Neural progenitor cell (in vitro differentiated cells): ENCODE data around the gene AURKAIP1. TPM values are rescaled to one million over a fixed set of nuclear protein-coding genes. Genes with fewer than 3 reads are reported as not detected.

Experiments used
- DNase-seq: peaks from one replicate; pipeline ENCODE4 v3.0.0-alpha.2; 2016; ENCODE audit warnings: low spot score
- H2AFZ ChIP-seq: fragments of 200-600 bp; sonication (generic); replicated peaks from 2 replicates; pipeline ENCODE4 v1.6.1; 2016; ENCODE audit warnings: antibody characterized with exemption
- H3F3A ChIP-seq: fragments of 200-600 bp; sonication (generic); 2 replicates; pipeline ENCODE4 v1.6.1; 2016; ENCODE audit warnings: antibody characterized with exemption, low read depth
- H3K27ac ChIP-seq: fragments of 200-600 bp; sonication (generic); 2 replicates; pipeline ENCODE4 v1.5.1; 2016; ENCODE audit warnings: mild to moderate bottlenecking
- H3K27me3 ChIP-seq: fragments of 200-600 bp; sonication (generic); 2 replicates; pipeline ENCODE4 v1.6.1; 2016; ENCODE audit warnings: mild to moderate bottlenecking, moderate library complexity
- H3K36me3 ChIP-seq: fragments of 200-600 bp; sonication (generic); 2 replicates; pipeline ENCODE4 v1.5.1; 2016
- H3K4me1 ChIP-seq: fragments of 200-600 bp; sonication (generic); 2 replicates; pipeline ENCODE4 v1.6.1; 2016; ENCODE audit warnings: mixed run types
- H3K4me2 ChIP-seq: fragments of 200-600 bp; sonication (generic); 2 replicates; pipeline ENCODE4 v1.6.1; 2016
- H3K4me3 ChIP-seq: fragments of 200-600 bp; sonication (generic); 2 replicates; pipeline ENCODE4 v1.5.1; 2016
- H3K79me2 ChIP-seq: fragments of 200-600 bp; sonication (generic); 2 replicates; pipeline ENCODE4 v1.6.1; 2016; ENCODE audit warnings: low read depth
- H3K9ac ChIP-seq: fragments of 200-600 bp; sonication (generic); 2 replicates; pipeline ENCODE4 v1.6.1; 2016
- H3K9me3 ChIP-seq: fragments of 200-600 bp; sonication (generic); 2 replicates; pipeline ENCODE4 v1.5.1; 2016; ENCODE audit warnings: low read depth
- H4K20me1 ChIP-seq: fragments of 200-600 bp; sonication (generic); 2 replicates; pipeline ENCODE4 v1.6.1; 2016; ENCODE audit warnings: low read depth
- H3K27ac Mint-ChIP-seq: 3 replicates; pipeline ENCODE4 v1.8.0; 2021; ENCODE audit warnings: mixed read lengths
- H3K27me3 Mint-ChIP-seq: 2 replicates; pipeline ENCODE4 v1.8.0; 2022; ENCODE audit warnings: low read depth, mild to moderate bottlenecking, inconsistent platforms, moderate library complexity, mixed read lengths; ENCODE audit not compliant: insufficient read depth
- H3K36me3 Mint-ChIP-seq: 3 replicates; pipeline ENCODE4 v1.8.0; 2021; ENCODE audit warnings: mixed read lengths
- H3K4me1 Mint-ChIP-seq: 3 replicates; pipeline ENCODE4 v1.8.0; 2021; ENCODE audit warnings: mixed read lengths
- H3K4me3 Mint-ChIP-seq: 3 replicates; pipeline ENCODE4 v1.8.0; 2021; ENCODE audit warnings: mild to moderate bottlenecking, moderate library complexity, mixed read lengths
- H3K9me3 Mint-ChIP-seq: 3 replicates; pipeline ENCODE4 v1.8.0; 2020; ENCODE audit warnings: mixed read lengths
- EZH2 ChIP-seq: fragments of 200-600 bp; sonication (generic); IDR thresholded peaks from 2 replicates; pipeline ENCODE4 v1.6.1; 2017; ENCODE audit warnings: antibody characterized with exemption, mild to moderate bottlenecking, moderate library complexity
- EZH2phosphoT487 ChIP-seq: fragments of 200-600 bp; sonication (generic); IDR thresholded peaks from 2 replicates; pipeline ENCODE4 v1.6.1; 2017; ENCODE audit warnings: antibody characterized with exemption
- total RNA-seq: library from RNA; depleted of rRNA; stranded (reverse); fragments of >200 nt; gene quantifications from 2 replicates; pipeline ENCODE4 v1.2.3, GENCODE V29; 2015; ENCODE audit warnings: low replicate concordance
- TF ChIP-seq, protein P1 (sequence below): fragments of 200-600 bp; sonication (generic); IDR thresholded peaks from 2 replicates; pipeline ENCODE4 v1.5.1; 2017; ENCODE audit warnings: antibody characterized with exemption, mild to moderate bottlenecking

The AURKAIP1 gene
- total RNA-seq, 1 donor from 2014 or later = 26.4 TPM

DNA sequence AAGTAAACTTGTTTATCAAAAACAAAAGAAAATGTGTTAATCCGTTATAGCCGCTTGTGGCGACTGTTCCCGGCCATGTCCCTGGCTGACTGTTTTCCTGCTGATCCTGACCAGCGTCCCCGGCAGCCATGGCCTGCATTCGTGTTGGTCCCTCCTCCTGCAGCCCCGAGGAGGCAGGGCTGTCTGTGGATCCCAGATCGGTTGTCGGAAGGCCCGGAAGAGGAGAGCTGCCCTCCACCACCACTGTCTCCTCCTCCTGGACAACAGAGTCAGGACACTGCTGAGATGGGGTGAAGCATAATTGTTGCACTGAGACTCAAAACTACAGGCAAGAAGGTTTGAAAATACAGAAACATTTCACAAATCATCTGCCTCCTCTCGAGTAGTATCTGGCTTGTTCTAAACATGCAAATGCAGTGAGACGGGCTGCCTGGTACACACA is 13.0 kb downstream of the AURKAIP1 start:
- peaks cover 3% of the 10 kb centered on the region for H3K27me3 ChIP-seq
- Mint-ChIP-seq H3K36me3 (no peaks in the 10 kb centered on the region), H3K4me1 (peaks cover 40% of the 10 kb centered on the region), H3K27me3 (peaks cover 11% of the 10 kb centered on the region), H3K9me3 (no peaks in the 10 kb centered on the region), H3K4me3 (no peak overlapping the region), H3K27ac (peak overlapping the region; percentile 82)
- H3K4me1 ChIP-seq = peaks cover 37% of the 10 kb centered on the region
- no peak overlapping the region for H3K4me3 ChIP-seq
- no peak overlapping the region for H3K27ac ChIP-seq
- DNase-seq = no peak
- H3K4me2 ChIP-seq = no peak overlapping the region
- no peak for TF ChIP-seq EZH2
- TF ChIP-seq, protein P1, sequence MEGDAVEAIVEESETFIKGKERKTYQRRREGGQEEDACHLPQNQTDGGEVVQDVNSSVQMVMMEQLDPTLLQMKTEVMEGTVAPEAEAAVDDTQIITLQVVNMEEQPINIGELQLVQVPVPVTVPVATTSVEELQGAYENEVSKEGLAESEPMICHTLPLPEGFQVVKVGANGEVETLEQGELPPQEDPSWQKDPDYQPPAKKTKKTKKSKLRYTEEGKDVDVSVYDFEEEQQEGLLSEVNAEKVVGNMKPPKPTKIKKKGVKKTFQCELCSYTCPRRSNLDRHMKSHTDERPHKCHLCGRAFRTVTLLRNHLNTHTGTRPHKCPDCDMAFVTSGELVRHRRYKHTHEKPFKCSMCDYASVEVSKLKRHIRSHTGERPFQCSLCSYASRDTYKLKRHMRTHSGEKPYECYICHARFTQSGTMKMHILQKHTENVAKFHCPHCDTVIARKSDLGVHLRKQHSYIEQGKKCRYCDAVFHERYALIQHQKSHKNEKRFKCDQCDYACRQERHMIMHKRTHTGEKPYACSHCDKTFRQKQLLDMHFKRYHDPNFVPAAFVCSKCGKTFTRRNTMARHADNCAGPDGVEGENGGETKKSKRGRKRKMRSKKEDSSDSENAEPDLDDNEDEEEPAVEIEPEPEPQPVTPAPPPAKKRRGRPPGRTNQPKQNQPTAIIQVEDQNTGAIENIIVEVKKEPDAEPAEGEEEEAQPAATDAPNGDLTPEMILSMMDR = no peak
- no peak for TF ChIP-seq EZH2phosphoT487
- peak overlapping the region; percentile 85 for H2AFZ ChIP-seq
- no peaks in the 10 kb centered on the region for H3K36me3 ChIP-seq
- H3F3A ChIP-seq = peaks cover 49% of the 10 kb centered on the region
- no peaks in the 10 kb centered on the region for H4K20me1 ChIP-seq
- H3K79me2 ChIP-seq = no peaks in the 10 kb centered on the region
- no peaks in the 10 kb centered on the region for H3K9me3 ChIP-seq
- no peak overlapping the region for H3K9ac ChIP-seq

DNA sequence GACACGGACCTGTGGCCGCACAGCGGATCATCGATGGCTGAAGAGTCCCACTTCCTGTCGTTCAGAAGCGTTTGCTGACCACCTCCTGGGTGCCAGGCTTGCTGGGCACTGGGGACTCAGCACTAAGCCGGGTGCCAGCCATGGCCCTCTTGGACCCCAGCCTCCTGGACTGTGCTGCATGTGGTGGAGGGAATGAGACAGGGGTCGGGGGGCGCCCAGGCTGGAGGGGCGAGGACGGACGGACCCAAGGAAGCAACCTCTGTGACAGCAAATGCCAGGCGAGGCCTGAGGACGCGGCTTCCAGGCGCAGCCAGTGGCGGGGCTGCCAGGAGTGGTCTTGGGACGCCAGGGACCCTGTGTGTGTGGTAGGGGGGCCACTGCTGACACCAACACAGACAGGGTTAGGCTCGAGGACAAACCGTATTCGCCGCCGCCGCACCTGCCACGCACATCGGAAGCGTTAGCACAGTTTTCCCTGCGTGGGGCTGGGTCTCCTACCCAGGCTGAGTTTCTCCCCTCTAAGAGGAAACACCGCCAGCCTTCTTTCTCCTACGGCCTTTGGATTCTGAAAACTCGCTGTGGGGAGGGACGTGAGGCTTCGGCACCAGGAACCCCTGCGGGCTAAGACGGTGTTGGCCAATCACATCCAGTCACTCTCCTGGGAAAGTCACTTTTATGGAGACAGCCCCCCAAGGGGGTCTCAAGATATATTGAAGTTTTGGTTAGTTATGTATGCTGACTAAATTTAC is 13.6 kb downstream of the AURKAIP1 start:
- DNase-seq = no peak
- H3K27me3 Mint-ChIP-seq = peaks cover 11% of the 10 kb centered on the region
- H3K27ac ChIP-seq = no peak overlapping the region
- no peaks in the 10 kb centered on the region for H3K9me3 Mint-ChIP-seq
- peaks cover 3% of the 10 kb centered on the region for H3K27me3 ChIP-seq
- peak overlapping the region; percentile 15 for H3K4me3 Mint-ChIP-seq
- no peak overlapping the region for H2AFZ ChIP-seq
- TF ChIP-seq EZH2phosphoT487 (no peak), EZH2 (no peak)
- TF ChIP-seq, protein P1 = no peak
- peaks cover 43% of the 10 kb centered on the region for H3K4me1 ChIP-seq
- H3F3A ChIP-seq = peaks cover 52% of the 10 kb centered on the region
- no peaks in the 10 kb centered on the region for H3K36me3 ChIP-seq
- H3K4me2 ChIP-seq = no peak overlapping the region
- H3K4me3 ChIP-seq = no peak overlapping the region
- no peaks in the 10 kb centered on the region for H3K36me3 Mint-ChIP-seq
- no peaks in the 10 kb centered on the region for H4K20me1 ChIP-seq
- H3K9me3 ChIP-seq = no peaks in the 10 kb centered on the region
- peak overlapping the region; percentile 58 for H3K27ac Mint-ChIP-seq
- no peak overlapping the region for H3K9ac ChIP-seq
- H3K79me2 ChIP-seq = no peaks in the 10 kb centered on the region
- H3K4me1 Mint-ChIP-seq = peaks cover 41% of the 10 kb centered on the region

DNA sequence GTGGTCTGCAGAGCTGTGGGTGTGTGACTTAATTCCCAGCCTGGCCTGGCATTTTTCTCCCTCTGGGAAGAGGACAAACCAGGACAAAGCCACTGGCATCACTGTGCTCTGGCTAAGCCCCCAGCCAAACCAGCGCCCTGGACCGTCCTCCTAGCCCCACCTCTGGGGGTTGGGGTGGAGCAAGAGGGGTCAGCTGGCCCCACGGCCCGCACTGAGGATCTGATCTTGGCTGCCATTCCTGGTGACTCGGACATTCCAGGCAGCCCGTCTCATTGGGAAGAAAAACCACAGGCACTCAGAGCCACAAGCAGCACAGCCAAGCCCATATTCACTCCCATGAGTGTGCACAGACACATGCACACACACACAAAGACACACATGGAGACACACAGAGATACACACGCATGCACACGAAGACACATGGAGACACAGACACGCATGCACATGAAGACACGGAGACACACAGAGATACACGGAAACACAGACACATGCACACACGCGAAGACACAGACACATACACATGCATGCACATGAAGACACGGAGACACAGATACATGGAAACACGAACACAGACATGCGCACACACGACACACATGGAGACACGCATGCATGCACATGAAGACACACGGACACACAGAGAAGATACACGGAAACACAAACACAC is 14.4 kb downstream of the AURKAIP1 start:
- peak; percentile 71 for DNase-seq

More for the DNA sequence above, 14.4 kb downstream of the AURKAIP1 start:
- H3K4me1 Mint-ChIP-seq = peaks cover 41% of the 10 kb centered on the region
- H3K4me3 ChIP-seq = no peak overlapping the region
- no peaks in the 10 kb centered on the region for H4K20me1 ChIP-seq
- H3K27me3 ChIP-seq = peaks cover 9% of the 10 kb centered on the region
- H3K27ac Mint-ChIP-seq = peak overlapping the region; percentile 58
- no peaks in the 10 kb centered on the region for H3K36me3 Mint-ChIP-seq
- H3K9ac ChIP-seq = no peak overlapping the region
- peaks cover 11% of the 10 kb centered on the region for H3K27me3 Mint-ChIP-seq
- H2AFZ ChIP-seq = no peak overlapping the region
- H3K36me3 ChIP-seq = no peaks in the 10 kb centered on the region
- H3K9me3 Mint-ChIP-seq = no peaks in the 10 kb centered on the region
- H3K79me2 ChIP-seq = no peaks in the 10 kb centered on the region
- TF ChIP-seq EZH2phosphoT487 = no peak
- TF ChIP-seq EZH2 = no peak
- TF ChIP-seq, protein P1 = no peak
- H3K4me2 ChIP-seq = peak overlapping the region; percentile 27
- H3K4me3 Mint-ChIP-seq = peak overlapping the region; percentile 15
- peaks cover 44% of the 10 kb centered on the region for H3F3A ChIP-seq
- H3K9me3 ChIP-seq = no peaks in the 10 kb centered on the region
- H3K27ac ChIP-seq = peak overlapping the region; percentile 15
- H3K4me1 ChIP-seq = peaks cover 43% of the 10 kb centered on the region
